Stimulated activated effector memory CD8-positive, alpha-beta T cell treated with anti-CD3 and anti-CD28 coated beads, Interleukin-12 subunit alpha, Interleukin-12 subunit beta, amount 100 ng/mL, for 72 hours (primary cell): ENCODE measurements around the gene EEFSEC.

Experiments
- ATAC-seq: fragments of 150-1000 bp; cut with Tn5 transposase; 2 replicates; pipeline ENCODE4 v1.10.0; 2021
- DNase-seq, 2 donors: peaks; one replicate each; pipeline ENCODE4 v3.0.0; 2021 to 2022; ENCODE audit warnings: low spot score in 2 of 2
- H3K27ac Mint-ChIP-seq: one replicate; pipeline ENCODE4 v1.8.0; 2022; ENCODE audit warnings: mild to moderate bottlenecking, mixed read lengths
- H3K36me3 Mint-ChIP-seq: one replicate; pipeline ENCODE4 v1.8.0; 2022; ENCODE audit warnings: mild to moderate bottlenecking, mixed read lengths
- H3K4me1 Mint-ChIP-seq: one replicate; pipeline ENCODE4 v1.8.0; 2022; ENCODE audit warnings: mixed read lengths
- H3K4me3 Mint-ChIP-seq: one replicate; pipeline ENCODE4 v1.8.0; 2022; ENCODE audit warnings: mild to moderate bottlenecking, mixed read lengths
- H3K9me3 Mint-ChIP-seq: one replicate; pipeline ENCODE4 v1.8.0; 2022; ENCODE audit warnings: mixed read lengths

EEFSEC gene

DNA sequence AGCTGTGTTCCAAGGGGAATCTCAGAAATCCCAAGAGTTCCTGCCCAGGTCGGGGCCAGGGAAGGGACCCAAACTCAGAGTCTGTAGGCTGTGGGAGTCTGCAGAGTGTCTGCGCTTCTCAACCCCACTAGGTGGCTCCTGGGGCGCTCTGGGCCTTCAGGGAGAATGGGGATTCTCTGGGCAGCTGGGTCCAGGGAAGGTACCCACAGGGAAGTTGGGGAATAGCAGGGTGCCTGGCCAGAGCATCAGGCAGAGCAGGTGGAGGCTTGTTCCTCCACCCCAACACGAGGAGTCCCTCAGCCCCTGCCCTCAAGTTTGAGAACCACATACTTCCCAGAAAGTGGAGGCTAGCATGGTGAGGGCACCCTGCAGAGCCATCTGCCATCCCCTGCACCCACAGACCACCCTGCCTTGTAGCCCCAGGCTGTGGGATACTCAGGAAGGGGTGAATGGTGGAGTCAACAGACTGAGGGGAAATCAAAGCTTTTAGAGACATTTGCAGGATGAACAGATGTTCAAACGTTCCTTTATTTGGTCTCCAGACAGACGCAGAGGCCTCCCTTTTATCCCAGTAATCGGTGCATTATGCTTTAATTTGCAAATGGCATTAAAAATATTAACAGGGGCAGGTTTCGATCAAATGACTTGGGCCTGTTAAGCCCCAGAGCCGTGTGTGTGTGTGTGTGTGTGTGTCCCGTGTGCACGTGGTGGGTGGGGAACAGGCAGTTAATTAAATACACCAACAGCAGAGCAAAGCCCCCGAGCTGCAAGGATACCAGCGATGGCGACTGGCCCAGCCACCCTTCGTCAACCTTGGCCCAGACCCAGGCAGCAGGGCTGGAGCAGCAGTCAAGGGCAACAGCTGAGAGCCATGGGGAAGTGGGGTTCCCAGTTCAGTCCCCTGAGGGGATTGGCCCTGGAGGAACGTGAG lies 255.7 kb downstream of the EEFSEC start:
- no peaks in the 10 kb centered on the region for H3K9me3 Mint-ChIP-seq
- H3K27ac Mint-ChIP-seq, result no peak overlapping the region
- ATAC-seq (no peak), DNase-seq (no peak)
- H3K36me3 Mint-ChIP-seq, result peaks cover 5% of the 10 kb centered on the region
- H3K4me1 Mint-ChIP-seq, result no peaks in the 10 kb centered on the region
- H3K4me3 Mint-ChIP-seq, result no peak overlapping the region

DNA sequence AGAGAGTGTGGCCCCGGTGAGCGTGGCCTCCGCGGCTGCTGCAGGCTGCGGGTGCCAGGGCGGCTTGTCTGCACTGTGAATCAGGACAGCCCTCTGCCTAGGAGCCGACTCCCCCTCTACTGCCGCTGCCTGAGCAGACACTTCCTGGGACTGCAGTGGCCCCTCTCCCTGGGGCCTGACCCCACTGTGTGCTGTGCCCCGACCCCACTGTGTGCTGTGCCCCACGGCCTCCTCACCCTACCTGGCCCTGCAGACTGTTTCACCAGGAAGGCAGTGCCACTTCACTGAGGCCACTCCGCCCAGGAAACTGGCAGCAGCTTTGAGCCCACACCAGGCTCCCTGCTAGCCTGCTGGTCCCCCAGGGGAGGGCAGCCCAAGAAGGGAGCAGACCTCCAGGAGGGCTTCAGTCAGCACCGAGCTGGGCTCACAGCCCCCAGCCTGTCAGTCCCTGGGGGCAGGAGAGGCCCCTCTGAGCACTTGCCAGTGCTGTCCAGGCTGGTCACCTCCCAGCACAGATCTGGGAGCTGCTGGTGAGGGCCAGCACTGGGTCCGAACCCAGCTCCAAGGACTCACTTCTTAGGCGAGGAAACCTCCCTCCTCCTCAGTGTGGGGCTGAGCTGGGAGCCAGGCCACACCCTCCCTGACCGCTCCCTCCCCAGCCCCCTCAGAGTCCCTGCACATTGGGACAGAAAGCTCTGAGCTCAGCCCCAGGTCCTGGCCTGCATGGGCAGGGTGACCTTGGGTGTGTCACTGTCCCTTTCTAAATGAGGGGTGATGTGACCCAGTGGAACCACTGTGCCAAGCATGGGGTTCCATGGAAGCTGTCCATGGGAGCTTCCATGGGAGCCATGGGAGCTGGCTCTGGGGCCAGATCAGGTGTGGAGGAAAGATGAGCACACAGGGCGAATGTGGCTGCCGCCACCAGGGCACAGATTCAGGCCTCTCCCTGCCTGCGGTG lies 256.6 kb downstream of the EEFSEC start:
- no peaks in the 10 kb centered on the region for H3K4me1 Mint-ChIP-seq
- no peak overlapping the region for H3K4me3 Mint-ChIP-seq
- H3K27ac Mint-ChIP-seq, result no peak overlapping the region
- DNase-seq (no peak), ATAC-seq (no peak)
- H3K36me3 Mint-ChIP-seq, result peaks cover 5% of the 10 kb centered on the region
- no peaks in the 10 kb centered on the region for H3K9me3 Mint-ChIP-seq

GRCh38 chr3:128410669-128411573 lies 257.6 kb downstream of the EEFSEC start:
- no peak for DNase-seq
- Mint-ChIP-seq H3K27ac (no peak overlapping the region), H3K9me3 (no peaks in the 10 kb centered on the region), H3K4me3 (no peak overlapping the region), H3K4me1 (no peaks in the 10 kb centered on the region), H3K36me3 (peaks cover 5% of the 10 kb centered on the region)
- no peak for ATAC-seq

DNA sequence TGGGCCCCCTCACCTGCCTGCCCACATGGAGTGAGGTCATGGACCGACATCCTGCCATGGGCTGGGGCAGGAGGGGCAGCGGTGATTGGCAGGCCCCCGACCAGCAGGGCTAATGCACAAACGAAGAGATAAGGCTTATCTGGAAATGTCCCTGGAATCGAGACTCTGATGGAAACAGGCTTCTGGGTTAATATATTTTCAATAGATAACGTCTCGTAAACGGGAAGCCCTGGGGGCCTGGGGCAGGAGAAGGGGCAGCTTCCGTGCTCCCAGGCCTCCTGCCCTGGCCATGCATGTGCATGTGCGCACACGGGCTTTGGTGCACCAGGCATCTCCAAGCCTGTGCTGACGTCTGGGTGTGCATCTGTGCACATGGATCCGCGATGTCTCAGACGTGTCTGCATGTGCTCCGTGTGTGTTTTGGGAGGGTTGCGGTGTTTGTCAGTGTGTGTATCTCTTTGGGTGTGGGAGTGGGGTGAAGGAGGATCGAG lies 258.3 kb downstream of the EEFSEC start:
- DNase-seq, result no peak
- H3K9me3 Mint-ChIP-seq, result no peaks in the 10 kb centered on the region
- no peak overlapping the region for H3K27ac Mint-ChIP-seq
- no peak for ATAC-seq
- no peaks in the 10 kb centered on the region for H3K4me1 Mint-ChIP-seq
- H3K36me3 Mint-ChIP-seq, result peaks cover 5% of the 10 kb centered on the region
- H3K4me3 Mint-ChIP-seq, result no peak overlapping the region

GRCh38 chr3:128412180-128413002 lies 259.1 kb downstream of the EEFSEC start:
- Mint-ChIP-seq H3K27ac (peak overlapping the region; percentile 77), H3K4me3 (no peak overlapping the region), H3K9me3 (no peaks in the 10 kb centered on the region), H3K4me1 (no peaks in the 10 kb centered on the region), H3K36me3 (peaks cover 12% of the 10 kb centered on the region)
- no peak for ATAC-seq
- DNase-seq, result no peak

DNA sequence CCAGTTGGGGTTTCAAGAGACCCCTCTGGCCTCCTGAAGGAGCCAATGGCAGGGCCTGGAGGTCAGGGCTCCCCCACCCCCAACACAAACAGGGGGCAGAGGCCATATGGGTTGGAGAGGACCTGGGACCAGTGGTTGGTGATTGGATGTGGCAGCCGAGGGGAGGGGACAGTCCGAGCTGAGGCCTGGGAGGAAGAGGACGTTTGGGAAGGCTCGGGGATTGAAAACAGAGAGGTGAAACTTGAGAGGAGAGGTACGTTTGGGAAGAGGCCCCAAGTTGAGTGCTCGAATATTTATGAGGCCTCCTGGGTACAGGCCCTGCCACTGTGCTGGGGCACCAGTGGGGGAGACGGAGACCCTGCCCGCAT lies 259.7 kb downstream of the EEFSEC start:
- Mint-ChIP-seq H3K36me3 (peaks cover 12% of the 10 kb centered on the region), H3K4me3 (no peak overlapping the region), H3K27ac (peak overlapping the region; percentile 77), H3K4me1 (no peaks in the 10 kb centered on the region), H3K9me3 (no peaks in the 10 kb centered on the region)
- ATAC-seq, result no peak
- no peak for DNase-seq

GRCh38 chr3:128413413-128414205 lies 260.3 kb downstream of the EEFSEC start:
- Mint-ChIP-seq H3K4me1 (no peaks in the 10 kb centered on the region), H3K36me3 (peaks cover 12% of the 10 kb centered on the region), H3K27ac (no peak overlapping the region), H3K9me3 (no peaks in the 10 kb centered on the region), H3K4me3 (no peak overlapping the region)
- DNase-seq (no peak), ATAC-seq (no peak)

- ATAC-seq, result no peak
- Mint-ChIP-seq H3K27ac (no peak overlapping the region), H3K9me3 (no peaks in the 10 kb centered on the region), H3K4me1 (no peaks in the 10 kb centered on the region), H3K36me3 (peaks cover 12% of the 10 kb centered on the region), H3K4me3 (no peak overlapping the region)
- DNase-seq, result no peak
Measured at GRCh38 chr3:128415200-128415772, 262.0 kb downstream of the EEFSEC start.

DNA sequence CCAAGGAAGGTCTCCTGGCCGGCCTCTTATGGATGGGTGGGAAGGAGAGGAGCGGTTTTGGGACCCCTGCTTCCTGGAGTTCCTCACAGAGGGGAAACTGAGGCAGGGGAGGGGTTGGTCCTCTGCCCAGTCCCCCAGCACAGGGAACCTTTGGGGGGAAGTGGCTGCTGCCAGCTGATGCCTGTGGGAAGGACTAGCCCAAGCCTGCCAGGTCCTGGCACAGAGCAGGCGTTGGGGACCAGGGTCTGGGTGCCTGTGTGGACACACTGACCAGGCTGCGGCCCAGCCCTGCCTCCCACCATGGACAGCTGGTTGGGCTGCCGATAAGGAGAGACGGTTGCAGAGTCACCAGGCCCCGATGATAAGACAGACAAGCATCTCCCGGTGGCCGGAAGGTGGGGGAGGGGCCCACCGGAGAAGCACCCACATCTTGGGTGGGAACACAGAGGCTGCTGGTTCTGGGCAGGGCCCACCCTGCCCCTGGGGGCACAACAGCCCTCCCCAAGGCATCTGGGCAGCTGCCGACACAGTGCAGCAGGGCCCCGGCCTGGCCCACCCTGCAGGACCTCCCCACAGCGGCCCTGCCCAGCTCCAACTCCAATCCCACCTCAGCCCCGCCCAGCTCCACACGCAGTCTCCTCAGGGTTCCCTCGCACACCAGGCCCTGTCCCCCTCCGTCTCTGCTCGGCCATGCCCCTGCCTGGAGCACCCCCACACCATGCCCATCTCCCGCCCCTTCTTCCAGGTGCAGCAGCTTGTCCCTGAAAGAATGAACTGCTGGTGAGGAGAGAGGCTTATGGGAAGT lies 262.7 kb downstream of the EEFSEC start:
- H3K4me1 Mint-ChIP-seq, result no peaks in the 10 kb centered on the region
- no peaks in the 10 kb centered on the region for H3K9me3 Mint-ChIP-seq
- ATAC-seq, result no peak
- H3K36me3 Mint-ChIP-seq, result peaks cover 12% of the 10 kb centered on the region
- H3K27ac Mint-ChIP-seq, result no peak overlapping the region
- no peak for DNase-seq
- H3K4me3 Mint-ChIP-seq, result no peak overlapping the region

- Mint-ChIP-seq H3K9me3 (no peaks in the 10 kb centered on the region), H3K36me3 (peaks cover 12% of the 10 kb centered on the region), H3K27ac (peak overlapping the region; percentile 68), H3K4me1 (no peaks in the 10 kb centered on the region), H3K4me3 (no peak overlapping the region)
- DNase-seq (no peak), ATAC-seq (no peak)
Measured at GRCh38 chr3:128416578-128417211, 263.4 kb downstream of the EEFSEC start.

GRCh38 chr3:128418900-128419299 lies 265.6 kb downstream of the EEFSEC start:
- Mint-ChIP-seq H3K27ac (peak overlapping the region; percentile 6), H3K9me3 (no peaks in the 10 kb centered on the region), H3K4me3 (no peak overlapping the region), H3K4me1 (no peaks in the 10 kb centered on the region), H3K36me3 (peaks cover 7% of the 10 kb centered on the region)
- DNase-seq (no peak), ATAC-seq (no peak)

GRCh38 chr3:128419311-128419710 lies 266.0 kb downstream of the EEFSEC start:
- Mint-ChIP-seq H3K27ac (peak overlapping the region; percentile 6), H3K9me3 (no peaks in the 10 kb centered on the region), H3K4me1 (no peaks in the 10 kb centered on the region), H3K4me3 (no peak overlapping the region), H3K36me3 (peaks cover 7% of the 10 kb centered on the region)
- DNase-seq, result no peak
- ATAC-seq, result no peak
